GM13976 (cell line): ENCODE results near the gene KLK10.

Experiments
- DNase-seq: peaks from one replicate; pipeline ENCODE4 v3.0.0; 2012; ENCODE audit warnings: low spot score
- in situ Hi-C: fragments of 300-500 bp; cut with MboI; formaldehyde crosslinking; loops from one replicate; pipeline ENCODE4 v1.12.0; 2022; ENCODE audit warnings: low sequenced_read_pairs, mixed read lengths, inconsistent platforms; ENCODE audit not compliant: unreplicated experiment
- TF ChIP-seq, protein P1 (sequence below): IDR thresholded peaks from 2 replicates; pipeline ENCODE4 v1.5.1; 2012; ENCODE audit warnings: borderline replicate concordance, mild to moderate bottlenecking; ENCODE audit not compliant: insufficient read depth; ENCODE audit errors: extremely low read depth, missing control alignments, control extremely low read depth

Gene KLK10

DNA sequence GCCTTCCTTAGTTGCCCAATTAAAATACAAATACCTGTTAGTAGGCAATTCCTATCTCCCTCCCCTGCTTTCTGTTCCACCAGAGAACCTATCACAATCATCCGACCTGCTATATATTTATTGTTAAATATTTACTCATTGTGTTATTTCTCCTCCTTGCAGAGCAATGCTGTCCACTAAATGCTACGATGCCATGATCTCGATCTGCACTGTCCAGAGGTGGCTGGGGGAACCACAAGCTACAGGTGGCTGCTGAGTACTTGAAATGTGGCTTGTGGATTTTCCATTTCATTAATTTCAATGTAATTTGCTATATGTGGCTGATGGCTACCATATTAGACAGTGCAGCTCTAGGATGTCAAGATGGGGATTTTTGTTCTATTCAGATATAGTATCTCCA is 55.2 kb downstream of the KLK10 start:
- no peak for DNase-seq
- TF ChIP-seq, protein P1, sequence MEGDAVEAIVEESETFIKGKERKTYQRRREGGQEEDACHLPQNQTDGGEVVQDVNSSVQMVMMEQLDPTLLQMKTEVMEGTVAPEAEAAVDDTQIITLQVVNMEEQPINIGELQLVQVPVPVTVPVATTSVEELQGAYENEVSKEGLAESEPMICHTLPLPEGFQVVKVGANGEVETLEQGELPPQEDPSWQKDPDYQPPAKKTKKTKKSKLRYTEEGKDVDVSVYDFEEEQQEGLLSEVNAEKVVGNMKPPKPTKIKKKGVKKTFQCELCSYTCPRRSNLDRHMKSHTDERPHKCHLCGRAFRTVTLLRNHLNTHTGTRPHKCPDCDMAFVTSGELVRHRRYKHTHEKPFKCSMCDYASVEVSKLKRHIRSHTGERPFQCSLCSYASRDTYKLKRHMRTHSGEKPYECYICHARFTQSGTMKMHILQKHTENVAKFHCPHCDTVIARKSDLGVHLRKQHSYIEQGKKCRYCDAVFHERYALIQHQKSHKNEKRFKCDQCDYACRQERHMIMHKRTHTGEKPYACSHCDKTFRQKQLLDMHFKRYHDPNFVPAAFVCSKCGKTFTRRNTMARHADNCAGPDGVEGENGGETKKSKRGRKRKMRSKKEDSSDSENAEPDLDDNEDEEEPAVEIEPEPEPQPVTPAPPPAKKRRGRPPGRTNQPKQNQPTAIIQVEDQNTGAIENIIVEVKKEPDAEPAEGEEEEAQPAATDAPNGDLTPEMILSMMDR, result no peak
- in situ Hi-C loops, result no loop called here

DNA sequence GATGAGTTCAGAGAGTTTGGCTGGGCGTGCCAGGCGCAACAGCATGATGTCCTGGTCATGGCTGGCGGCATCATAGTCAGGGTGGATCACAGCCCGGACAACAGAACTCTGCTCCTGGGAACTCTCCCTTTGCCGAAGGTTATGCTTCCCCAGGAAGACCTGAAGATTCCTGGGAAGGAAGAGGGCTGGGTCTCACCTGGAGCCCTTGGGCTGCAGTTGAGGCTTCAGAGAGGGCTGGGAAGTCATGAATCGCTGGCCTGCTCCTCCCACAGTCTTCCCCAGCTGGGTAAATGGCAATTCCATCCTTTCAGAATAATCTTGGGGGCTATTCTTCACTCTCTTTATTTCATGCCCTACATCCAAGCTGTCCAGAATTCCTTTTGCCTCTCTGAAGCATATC is 56.1 kb downstream of the KLK10 start:
- no peak for DNase-seq
- TF ChIP-seq, protein P1, result no peak
- in situ Hi-C loops, result no loop called here
